ENCODE results near the gene SPCS2. TPM values are rescaled to one million over a fixed set of nuclear protein-coding genes. Genes with fewer than 3 reads are reported as not detected.
A peak's percentile ranks its signal among the peaks of the same experiment; 100 is the strongest.

Gene SPCS2
- polyA plus RNA-seq, 2 of the 4 experiments (the other 2 are of a cell fraction): 233 to 391 TPM

DNA sequence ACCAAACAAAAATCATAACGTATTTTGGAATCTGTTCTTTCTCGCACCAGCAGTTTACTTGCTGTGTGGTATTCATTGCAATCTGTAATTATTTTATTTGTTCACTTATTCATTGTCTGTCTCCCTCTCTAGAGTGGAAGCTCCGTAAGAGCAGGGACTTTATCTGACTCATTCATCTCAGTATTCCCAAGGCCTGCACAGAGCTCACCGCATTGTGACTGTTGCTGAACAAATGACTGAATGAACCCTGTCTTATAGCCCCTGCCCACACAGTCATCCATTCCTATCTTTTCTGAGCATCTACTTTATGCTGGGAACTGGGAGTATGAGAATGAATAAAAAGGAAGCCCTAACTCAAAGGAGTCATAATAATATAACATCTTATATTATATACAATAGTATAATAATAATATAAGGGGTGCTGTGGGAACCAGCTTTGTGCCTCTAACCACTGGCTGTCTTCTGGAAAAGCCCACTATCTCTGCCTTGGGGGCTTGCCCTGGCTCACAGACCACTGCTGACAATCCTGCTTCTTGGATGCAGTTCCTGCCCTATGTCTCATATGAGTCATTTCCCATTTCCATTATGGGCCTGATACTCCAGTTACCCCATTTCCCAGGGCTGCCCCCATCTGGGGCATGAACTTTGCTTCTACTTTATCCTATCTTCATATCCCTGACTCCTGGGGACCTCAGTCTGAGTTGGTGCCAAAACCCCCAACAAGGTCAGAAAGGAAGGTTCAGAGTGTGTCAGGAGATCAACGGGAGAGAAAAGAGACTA, 11.2 kb upstream of the SPCS2 start (continued):
- TF ChIP-seq, protein P1, sequence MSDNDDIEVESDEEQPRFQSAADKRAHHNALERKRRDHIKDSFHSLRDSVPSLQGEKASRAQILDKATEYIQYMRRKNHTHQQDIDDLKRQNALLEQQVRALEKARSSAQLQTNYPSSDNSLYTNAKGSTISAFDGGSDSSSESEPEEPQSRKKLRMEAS (IDR thresholded peaks at IDR 0.05): no peak

DNA sequence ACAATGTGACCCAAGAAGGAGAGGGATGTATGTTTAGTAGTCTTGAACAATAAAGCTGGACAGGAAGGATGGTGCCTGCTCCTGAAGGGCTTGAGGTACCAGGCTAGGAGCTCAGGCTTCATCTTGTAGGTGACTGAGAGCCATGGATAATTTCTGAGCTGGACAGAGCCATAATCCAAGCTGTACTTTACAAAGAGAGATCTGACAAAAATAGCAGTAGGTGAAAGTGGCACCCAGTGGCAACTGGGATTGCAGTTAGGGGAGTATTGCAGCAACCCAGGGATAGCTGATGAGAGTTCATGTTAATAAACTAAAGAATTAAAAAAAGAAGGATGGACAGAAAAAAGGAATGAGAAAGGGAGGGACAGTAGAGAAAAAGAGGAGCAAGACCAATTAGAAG, 7.6 kb upstream of the SPCS2 start:
- ChIA-PET POLR2A (no interaction called here), CTCF (interaction anchor here (1.2 to 9.3 kb wide), 5 partner anchors 13 to 307 kb away, joined by 3 to 82 read pairs (median 6); no protein-coding TSS in a partner anchor)
- ATAC-seq (no peak), FAIRE-seq (no peak), DNase-seq (ENCODE audit: low read depth in 1 of 2, low spot score in 1 of 2) (no peak)
- Histone ChIP-seq H3K27ac (no peak overlapping the region), H3K4me2 (no peak overlapping the region), H3K4me3 (no peak overlapping the region), H3K4me1 (no peaks in the 10 kb centered on the region), H3K9me3 (no peaks in the 10 kb centered on the region)
- no peak for TF ChIP-seq ZFP36 (IDR thresholded peaks at IDR 0.05; ENCODE audit: borderline replicate concordance, partially characterized antibody)
- TF ChIP-seq, protein P2, sequence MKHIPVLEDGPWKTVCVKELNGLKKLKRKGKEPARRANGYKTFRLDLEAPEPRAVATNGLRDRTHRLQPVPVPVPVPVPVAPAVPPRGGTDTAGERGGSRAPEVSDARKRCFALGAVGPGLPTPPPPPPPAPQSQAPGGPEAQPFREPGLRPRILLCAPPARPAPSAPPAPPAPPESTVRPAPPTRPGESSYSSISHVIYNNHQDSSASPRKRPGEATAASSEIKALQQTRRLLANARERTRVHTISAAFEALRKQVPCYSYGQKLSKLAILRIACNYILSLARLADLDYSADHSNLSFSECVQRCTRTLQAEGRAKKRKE (CRISPR knock-in tag; IDR thresholded peaks at IDR 0.05; ENCODE audit: low read depth): no peak
- no peak for TF ChIP-seq TP53 (CRISPR knock-in tag; IDR thresholded peaks at IDR 0.05)

DNA sequence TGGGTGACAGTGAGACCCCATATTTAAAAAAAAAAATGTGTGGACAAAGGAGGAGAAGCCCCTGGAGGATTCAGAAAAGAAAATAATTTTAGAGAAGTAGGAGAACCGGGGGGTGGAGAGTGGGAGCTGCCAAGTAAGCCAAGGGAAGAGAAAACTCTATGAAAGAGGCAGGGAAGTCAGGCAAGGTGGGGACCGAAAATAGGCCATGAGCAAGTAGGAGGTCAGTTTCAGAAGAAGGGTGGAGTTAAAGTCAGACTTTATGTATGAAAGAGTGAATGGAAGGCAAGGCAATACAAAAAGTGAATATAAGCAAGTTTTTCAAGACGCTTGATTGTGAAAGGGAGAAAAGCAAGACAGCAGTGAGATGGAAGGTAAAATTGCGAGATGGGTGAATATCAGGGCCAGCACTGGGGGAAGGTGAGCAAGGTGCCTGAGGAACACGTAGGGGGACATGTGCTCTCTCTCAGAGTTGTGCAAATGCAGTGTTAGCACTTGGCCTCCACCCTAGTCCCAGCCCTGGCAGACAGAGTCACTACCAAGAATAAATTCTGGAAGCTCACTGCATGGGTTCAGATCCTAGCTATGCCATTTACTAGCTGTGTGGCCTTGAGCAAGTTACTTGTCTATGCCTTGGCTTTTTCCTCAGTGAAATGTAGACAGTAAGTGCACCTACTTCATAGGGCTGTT, 6.8 kb upstream of the SPCS2 start:
- H3K27ac ChIP-seq: no peak overlapping the region
- ATAC-seq: 0 out of 6 replicates have a peak, but pooled peaks of 1 of the 2 experiments have one; percentile 34
- no peak overlapping the region for H3K4me2 ChIP-seq

More for the DNA sequence above, 6.8 kb upstream of the SPCS2 start:
- TF ChIP-seq, protein P2 (CRISPR knock-in tag; IDR thresholded peaks at IDR 0.05; ENCODE audit: low read depth): no peak
- no peak for TF ChIP-seq EHF (CRISPR knock-in tag; IDR thresholded peaks at IDR 0.05)
- TF ChIP-seq JUNB (IDR thresholded peaks at IDR 0.05): no peak
- no peak for TF ChIP-seq FOSL2 (IDR thresholded peaks at IDR 0.05)
- no peak for TF ChIP-seq FOSL2 (CRISPR knock-in tag; IDR thresholded peaks at IDR 0.05)
- no peak for TF ChIP-seq NR3C1 (IDR thresholded peaks at IDR 0.05)
- TF ChIP-seq, protein P3, sequence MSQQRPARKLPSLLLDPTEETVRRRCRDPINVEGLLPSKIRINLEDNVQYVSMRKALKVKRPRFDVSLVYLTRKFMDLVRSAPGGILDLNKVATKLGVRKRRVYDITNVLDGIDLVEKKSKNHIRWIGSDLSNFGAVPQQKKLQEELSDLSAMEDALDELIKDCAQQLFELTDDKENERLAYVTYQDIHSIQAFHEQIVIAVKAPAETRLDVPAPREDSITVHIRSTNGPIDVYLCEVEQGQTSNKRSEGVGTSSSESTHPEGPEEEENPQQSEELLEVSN (IDR thresholded peaks at IDR 0.05; ENCODE audit: borderline replicate concordance, low read depth): no peak
- TF ChIP-seq SMC3 (IDR thresholded peaks at IDR 0.05): no peak
- TF ChIP-seq HOXB13 (CRISPR knock-in tag; IDR thresholded peaks at IDR 0.05; ENCODE audit: low read depth): no peak
- no peak for TF ChIP-seq FOSB (CRISPR knock-in tag; IDR thresholded peaks at IDR 0.05)
- TF ChIP-seq, protein P1 (IDR thresholded peaks at IDR 0.05): no peak
- TF ChIP-seq, protein P4, sequence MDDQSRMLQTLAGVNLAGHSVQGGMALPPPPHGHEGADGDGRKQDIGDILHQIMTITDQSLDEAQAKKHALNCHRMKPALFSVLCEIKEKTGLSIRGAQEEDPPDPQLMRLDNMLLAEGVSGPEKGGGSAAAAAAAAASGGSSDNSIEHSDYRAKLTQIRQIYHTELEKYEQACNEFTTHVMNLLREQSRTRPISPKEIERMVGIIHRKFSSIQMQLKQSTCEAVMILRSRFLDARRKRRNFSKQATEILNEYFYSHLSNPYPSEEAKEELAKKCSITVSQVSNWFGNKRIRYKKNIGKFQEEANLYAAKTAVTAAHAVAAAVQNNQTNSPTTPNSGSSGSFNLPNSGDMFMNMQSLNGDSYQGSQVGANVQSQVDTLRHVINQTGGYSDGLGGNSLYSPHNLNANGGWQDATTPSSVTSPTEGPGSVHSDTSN (IDR thresholded peaks at IDR 0.05): no peak
- no peak for TF ChIP-seq POLR2AphosphoS2 (conservative IDR thresholded peaks at IDR 0.05; ENCODE audit: low read length)
- no peak for TF ChIP-seq HEYL (CRISPR knock-in tag; IDR thresholded peaks at IDR 0.05)
- no peak for TF ChIP-seq CHD4 (IDR thresholded peaks at IDR 0.05; ENCODE audit: borderline replicate concordance)
- no peak for TF ChIP-seq JUN (IDR thresholded peaks at IDR 0.05)
- TF ChIP-seq CBX2 (IDR thresholded peaks at IDR 0.05; ENCODE audit: borderline replicate concordance, low read depth): no peak
- no peak overlapping the region for H3K4me3 ChIP-seq
- no peaks in the 10 kb centered on the region for H3K4me1 ChIP-seq
- FAIRE-seq (no peak), DNase-seq (ENCODE audit: low read depth in 1 of 2, low spot score in 1 of 2) (no peak)
- WGBS (ENCODE audit: missing lambda C conversion rate): 74% methylated on average over 5 of the region's 5 CpGs
- POLR2A ChIA-PET: no interaction called here
- H3K9me3 ChIP-seq: no peaks in the 10 kb centered on the region
- CTCF ChIA-PET: interaction anchor here (0.8 to 9.3 kb wide), 4 partner anchors 14 to 300 kb away, joined by 3 to 82 read pairs (median 5); no protein-coding TSS in a partner anchor
